B cell (primary cell): ENCODE data around the gene USP36. TPM values are rescaled to one million over a fixed set of nuclear protein-coding genes. Genes with fewer than 3 reads are reported as not detected.

Experiments used
- ATAC-seq: fragments of 200-7000 bp; cut with Tn5 transposase; one replicate; pipeline ENCODE4 v1.10.0; 2021; ENCODE audit warnings: low read depth, mild to moderate bottlenecking, moderate number of reproducible peaks, moderate library complexity
- CTCF ChIA-PET: fragments of 350-600 bp; sonication (Branson Sonifier 250); formaldehyde crosslinking; loops from one replicate; lab custom pipeline; 2021; ENCODE audit warnings: antibody characterized with exemption, inconsistent platforms; lab: Charles Lee
- POLR2A ChIA-PET: fragments of 350-600 bp; sonication (Branson Sonifier 250); formaldehyde crosslinking; loops from one replicate; lab custom pipeline; 2021; ENCODE audit warnings: antibody characterized with exemption; lab: Charles Lee
- DNase-seq: peaks from one replicate; pipeline ENCODE4 v3.0.0; 2013
- H2AFZ ChIP-seq: 2 replicates; pipeline ENCODE4 v1.6.1; 2012; ENCODE audit warnings: mild to moderate bottlenecking, low read depth, low read length; ENCODE audit not compliant: insufficient read depth, poor library complexity, severe bottlenecking
- H3K27ac ChIP-seq, 2 donors: 1 replicate in 1 of 2; 2 replicates in 1 of 2; pipeline ENCODE4 v1.5.1; 2012 to 2013; ENCODE audit warnings: low read length in 2 of 2, mild to moderate bottlenecking in 2 of 2, moderate library complexity in 1 of 2
- H3K27me3 ChIP-seq, 4 experiments: fragments of 200-600 bp in 1 of 4; sonication (generic) in 1 of 4; replicated peaks in 1 of 4; 1 replicate in 2 of 4; 2 replicates in 2 of 4; pipeline versions ENCODE4 v1.6.1 to v1.7.0; 2013 to 2016; ENCODE audit warnings: low read length in 3 of 4, mild to moderate bottlenecking in 2 of 4, mixed read lengths in 1 of 4, moderate library complexity in 1 of 4; ENCODE audit not compliant: insufficient read depth in 4 of 4, control insufficient read depth in 3 of 4; ENCODE audit errors: control extremely low read depth in 1 of 4
- H3K36me3 ChIP-seq, 2 experiments: replicated peaks in 1 of 2; 1 replicate in 1 of 2; 2 replicates in 1 of 2; pipeline versions ENCODE4 v1.6.1 to v1.7.1; 2013; ENCODE audit warnings: low read length in 1 of 2; ENCODE audit not compliant: insufficient read depth in 2 of 2, control insufficient read depth in 1 of 2; ENCODE audit errors: control extremely low read depth in 1 of 2, extremely low read depth in 1 of 2
- H3K4me1 ChIP-seq, 2 donors: fragments of 200-600 bp in 1 of 2; sonication (generic) in 1 of 2; 1 replicate in 1 of 2; 2 replicates in 1 of 2; pipeline versions ENCODE4 v1.5.1 to v1.6.1; 2013 to 2017; ENCODE audit warnings: low read length in 2 of 2; ENCODE audit not compliant: control insufficient read depth in 2 of 2, insufficient read depth in 2 of 2
- H3K4me2 ChIP-seq: replicated peaks from 2 replicates; pipeline ENCODE3; 2012; ENCODE audit warnings: mild to moderate bottlenecking, low read depth, low read length; ENCODE audit not compliant: poor library complexity, severe bottlenecking
- H3K4me3 ChIP-seq, 5 experiments: fragments of 200-600 bp in 1 of 5; sonication (generic) in 1 of 5; 1 replicate in 3 of 5; 2 replicates in 2 of 5; pipeline versions ENCODE4 v1.5.1 to v1.7.0; 2011 to 2016; ENCODE audit warnings: low read length in 4 of 5, mild to moderate bottlenecking in 4 of 5, low read depth in 2 of 5, control low read depth in 1 of 5, moderate library complexity in 1 of 5; ENCODE audit not compliant: insufficient read depth in 1 of 5; ENCODE audit errors: control extremely low read depth in 1 of 5, extremely low read depth in 1 of 5
- H3K79me2 ChIP-seq: fragments of 200-600 bp; sonication (generic); one replicate; pipeline ENCODE4 v1.6.0; 2016; ENCODE audit warnings: low read length; ENCODE audit not compliant: control insufficient read depth, insufficient read depth
- H3K9ac ChIP-seq: fragments of 200-600 bp; sonication (generic); 2 replicates; pipeline ENCODE4 v1.6.1; 2017; ENCODE audit warnings: mild to moderate bottlenecking, low read length, moderate library complexity
- H3K9me3 ChIP-seq, 3 donors: one replicate each; pipeline versions ENCODE4 v1.6.1 to v1.7.1; 2013; ENCODE audit warnings: low read length in 2 of 3; ENCODE audit not compliant: control insufficient read depth in 2 of 3, insufficient read depth in 1 of 3; ENCODE audit errors: control extremely low read depth in 1 of 3
- H4K20me1 ChIP-seq: 2 replicates; pipeline ENCODE4 v1.6.0; 2012; ENCODE audit warnings: mild to moderate bottlenecking, low read length; ENCODE audit not compliant: insufficient read depth, control insufficient read depth, poor library complexity, severe bottlenecking
- H3K27ac Mint-ChIP-seq: one replicate; pipeline ENCODE4 v1.8.0; 2021; ENCODE audit warnings: mixed read lengths
- H3K27me3 Mint-ChIP-seq: one replicate; pipeline ENCODE4 v1.8.0; 2021; ENCODE audit warnings: mixed read lengths
- H3K4me1 Mint-ChIP-seq: one replicate; pipeline ENCODE4 v1.8.0; 2021; ENCODE audit warnings: mixed read lengths
- H3K4me3 Mint-ChIP-seq: one replicate; pipeline ENCODE4 v1.8.0; 2021; ENCODE audit warnings: mixed read lengths
- H3K9me3 Mint-ChIP-seq: one replicate; pipeline ENCODE4 v1.8.0; 2022; ENCODE audit warnings: mixed read lengths; ENCODE audit not compliant: insufficient read depth
- CTCF ChIP-seq: fragments of 200-600 bp; IDR thresholded peaks from one replicate; pipeline ENCODE4 v1.8.0; 2022; ENCODE audit warnings: antibody characterized with exemption, mild to moderate bottlenecking
- EZH2 ChIP-seq: IDR thresholded peaks from 2 replicates; pipeline ENCODE4 v1.6.1; 2012; ENCODE audit warnings: borderline replicate concordance, low read depth, mild to moderate bottlenecking, moderate library complexity, low read length; ENCODE audit not compliant: insufficient read depth, poor library complexity, severe bottlenecking
- whole genome bisulfite sequencing: methylation state at CpG from one replicate; pipeline ENCODE4 v1.1.5; 2013; ENCODE audit warnings: missing lambda C conversion rate; ENCODE audit not compliant: insufficient coverage; 5-methylcytosine and 5-hydroxymethylcytosine counted together
- intact Hi-C: fragments of 100-400 bp; cut with micrococcal nuclease; formaldehyde crosslinking; loops from one replicate; pipeline ENCODE4 v1.10.0; 2022
- polyA plus RNA-seq: library from polyadenylated mRNA; depleted of rRNA; stranded (reverse); fragments of >200 nt; gene quantifications from 2 replicates; pipeline ENCODE4 v1.2.3, GENCODE V29; 2012
- total RNA-seq, 2 donors: library from RNA; stranded (reverse); fragments of 120-200 nt in 1 of 2; gene quantifications; 1 replicate in 1 of 2; 2 replicates in 1 of 2; pipeline versions ENCODE4 v1.2.3 to v1.2.4, GENCODE V29; 2013 to 2022

Gene USP36
- total and polyA plus RNA-seq, 2 donors (not counting 1 experiment from before 2014, with no cell fraction given), result 52.2 to 137 TPM

GRCh38 chr17:78889531-78889930 is 48.9 kb upstream of the USP36 start:
- H3K27ac ChIP-seq, result peak overlapping the region; percentile 93 to 96
- ChIA-PET POLR2A (interaction anchor here (0.6 to 0.7 kb wide), 3 partner anchors 15 to 489 kb away, joined by 3 to 5 read pairs (median 3); partner anchors contain the start of gene CANT1), CTCF (interaction anchor here (1.1 to 7.7 kb wide), 4 partner anchors 9 to 81 kb away, joined by 4 to 42 read pairs (median 6); no protein-coding TSS in a partner anchor)
- peak overlapping the region; percentile 88 for H3K4me3 Mint-ChIP-seq
- H3K4me3 ChIP-seq, result peak overlapping the region; percentile 52 to 76 (median 56)
- H3K4me1 ChIP-seq, result peaks cover 41 to 53% of the 10 kb centered on the region in 2 donors
- WGBS, result 15% methylated on average over 8 of the region's 8 CpGs
- no peak for TF ChIP-seq EZH2
- TF ChIP-seq CTCF, result no peak
- H2AFZ ChIP-seq, result peak overlapping the region; percentile 38
- peak overlapping the region; percentile 93 for H3K27ac Mint-ChIP-seq
- H3K4me2 ChIP-seq, result peak overlapping the region; percentile 86
- peaks cover 58% of the 10 kb centered on the region for H3K4me1 Mint-ChIP-seq
- peak overlapping the region; percentile 70 for H3K9ac ChIP-seq
- ATAC-seq (peak; percentile 70), DNase-seq (peak; percentile 83)
- no peaks in the 10 kb centered on the region for H3K27me3 ChIP-seq
- no peaks in the 10 kb centered on the region for H3K27me3 Mint-ChIP-seq
- no peaks in the 10 kb centered on the region for H3K9me3 ChIP-seq
- H3K9me3 Mint-ChIP-seq, result no peaks in the 10 kb centered on the region
- peaks cover 14% of the 10 kb centered on the region for H3K79me2 ChIP-seq
- intact Hi-C loops, result loop anchor here (1.0 to 2.0 kb wide), 2 partner anchors 35 to 48 kb away; partner anchors contain the start of gene TIMP2
- H4K20me1 ChIP-seq, result no peaks in the 10 kb centered on the region
- H3K36me3 ChIP-seq, result peaks cover 0 to 7% of the 10 kb centered on the region in 2 experiments

GRCh38 chr17:78888941-78889518 is 48.4 kb upstream of the USP36 start:
- Histone ChIP-seq H3K9ac (peak overlapping the region; percentile 70), H3K27me3 (no peaks in the 10 kb centered on the region), H3K36me3 (peaks cover 0 to 7% of the 10 kb centered on the region in 2 experiments), H3K4me1 (peaks cover 41 to 55% of the 10 kb centered on the region in 2 donors), H3K4me3 (peak overlapping the region; percentile 52 to 76 (median 56)), H4K20me1 (no peaks in the 10 kb centered on the region), H3K79me2 (peaks cover 16% of the 10 kb centered on the region), H3K27ac (peak overlapping the region; percentile 93 to 96), H3K9me3 (no peaks in the 10 kb centered on the region), H3K4me2 (peak overlapping the region; percentile 86), H2AFZ (peak overlapping the region; percentile 38)
- no peak for TF ChIP-seq EZH2
- no peak for TF ChIP-seq CTCF
- ChIA-PET CTCF (interaction anchor here (1.1 to 7.7 kb wide), 4 partner anchors 9 to 82 kb away, joined by 4 to 42 read pairs (median 6); no protein-coding TSS in a partner anchor), POLR2A (no interaction called here)
- Mint-ChIP-seq H3K9me3 (no peaks in the 10 kb centered on the region), H3K27ac (peak overlapping the region; percentile 93), H3K4me1 (peaks cover 58% of the 10 kb centered on the region), H3K4me3 (peak overlapping the region; percentile 88), H3K27me3 (no peaks in the 10 kb centered on the region)
- intact Hi-C loops, result loop anchor here (1.0 to 2.0 kb wide), 2 partner anchors 36 to 48 kb away; partner anchors contain the start of gene TIMP2
- DNase-seq (peak; percentile 75), ATAC-seq (peak; percentile 44)
- 13% methylated on average over 4 of the region's 10 CpGs for WGBS
